Activated T-helper 2 cell treated with anti-CD3 and anti-CD28 coated beads, Interferon-gamma antibody, Interleukin-2, Interleukin-4, amounts not matched to agents 10 μg/mL and 5 μg/mL and 100 μg/mL, durations not matched to agents 14 hours and 24 hours and 36 hours (primary cell): ENCODE results near the gene DDX39A. TPM values are rescaled to one million over a fixed set of nuclear protein-coding genes. Genes with fewer than 3 reads are reported as not detected.
"Not testable (repeated sequence)": the region's sequence is repeated elsewhere in the genome, so short reads cannot be mapped to it uniquely, and the experiment has no call there.

ENCODE experiments used
- DNase-seq: peaks from one replicate; pipeline ENCODE4 v3.0.0; 2021; ENCODE audit warnings: low spot score
- H3K27ac Mint-ChIP-seq: one replicate; pipeline ENCODE4 v1.8.0; 2021; ENCODE audit warnings: mixed read lengths
- H3K27me3 Mint-ChIP-seq: one replicate; pipeline ENCODE4 v1.8.0; 2021; ENCODE audit warnings: low read depth, mixed read lengths
- H3K36me3 Mint-ChIP-seq: one replicate; pipeline ENCODE4 v1.8.0; 2021; ENCODE audit warnings: low read depth, mixed read lengths
- H3K4me1 Mint-ChIP-seq: one replicate; pipeline ENCODE4 v1.8.0; 2021; ENCODE audit warnings: low read depth, mixed read lengths
- H3K4me3 Mint-ChIP-seq: one replicate; pipeline ENCODE4 v1.8.0; 2021; ENCODE audit warnings: low read depth, mild to moderate bottlenecking, moderate library complexity, mixed read lengths
- H3K9me3 Mint-ChIP-seq: one replicate; pipeline ENCODE4 v1.8.0; 2021; ENCODE audit warnings: mixed read lengths
- intact Hi-C: fragments of 100-400 bp; cut with micrococcal nuclease; formaldehyde crosslinking; loops from one replicate; pipeline ENCODE4 v1.15.1; 2023
- total RNA-seq: library from RNA; stranded (reverse); gene quantifications from 2 replicates; pipeline ENCODE4 v1.2.3, GENCODE V29; 2022

DDX39A gene
- total RNA-seq, 1 donor from 2014 or later, result 268 TPM

GRCh38 chr19:14401468-14402195, 17.5 kb downstream of the DDX39A start:
- Mint-ChIP-seq H3K27me3 (no peaks in the 10 kb centered on the region), H3K9me3 (no peaks in the 10 kb centered on the region), H3K36me3 (peaks cover 58% of the 10 kb centered on the region), H3K27ac (no peak overlapping the region), H3K4me3 (no peak overlapping the region), H3K4me1 (peaks cover 2% of the 10 kb centered on the region)
- intact Hi-C loops, result no loop called here
- DNase-seq, result no peak

- peaks cover 2% of the 10 kb centered on the region for H3K4me1 Mint-ChIP-seq
- peaks cover 60% of the 10 kb centered on the region for H3K36me3 Mint-ChIP-seq
- H3K9me3 Mint-ChIP-seq, result no peaks in the 10 kb centered on the region
- no peak overlapping the region for H3K4me3 Mint-ChIP-seq
- H3K27ac Mint-ChIP-seq, result no peak overlapping the region
- H3K27me3 Mint-ChIP-seq, result no peaks in the 10 kb centered on the region
- intact Hi-C loops, result no loop called here
- DNase-seq, result no peak
These were observed 18.1 kb downstream of the DDX39A start for GRCh38 chr19:14400951-14401431.

DNA sequence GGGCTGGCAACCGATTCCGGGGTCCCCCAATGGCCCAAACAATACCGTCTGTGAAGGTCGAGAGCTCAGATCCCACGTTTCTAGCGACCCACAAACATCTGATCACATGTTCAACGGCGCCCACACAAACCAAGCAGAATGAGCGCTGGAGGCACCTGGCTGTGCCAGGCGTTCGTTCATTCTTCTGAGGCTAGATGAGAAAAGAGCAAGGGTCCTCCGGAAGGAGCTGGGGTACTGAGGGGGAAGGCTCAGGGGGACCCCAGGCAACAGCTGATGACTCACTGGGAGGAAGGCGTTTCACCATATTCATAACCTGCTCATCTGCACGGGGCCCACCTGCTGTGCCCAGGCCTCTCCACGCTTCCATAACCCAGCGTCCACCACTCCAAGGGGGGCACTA, 22.0 kb downstream of the DDX39A start:
- Mint-ChIP-seq H3K36me3 (peaks cover 68% of the 10 kb centered on the region), H3K27ac (peak overlapping the region; percentile 58)
- H3K9me3 Mint-ChIP-seq, H3K27me3 Mint-ChIP-seq, H3K4me3 Mint-ChIP-seq, H3K4me1 Mint-ChIP-seq, intact Hi-C loops, DNase-seq: not testable (repeated sequence)

DNA sequence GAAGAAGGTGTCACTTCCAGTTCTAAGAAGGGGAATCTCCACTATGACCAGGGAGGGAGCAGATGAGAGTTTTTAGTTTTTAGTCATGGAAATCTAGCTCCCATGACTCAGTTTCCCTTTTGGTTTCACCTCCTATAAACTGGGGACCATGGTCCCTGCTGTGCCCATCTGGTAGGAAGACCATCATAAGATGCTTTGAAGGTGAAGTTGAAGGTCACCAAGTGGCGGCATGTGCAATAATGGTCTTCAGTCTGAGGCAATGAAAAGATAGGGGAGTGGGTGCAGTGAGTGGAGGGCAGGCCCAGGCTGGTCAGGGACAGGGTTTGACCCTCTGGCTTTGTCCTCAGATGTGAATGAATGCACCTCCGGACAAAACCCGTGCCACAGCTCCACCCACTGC, 22.4 kb downstream of the DDX39A start:
- intact Hi-C loops, H3K4me3 Mint-ChIP-seq, H3K27ac Mint-ChIP-seq, DNase-seq, H3K27me3 Mint-ChIP-seq, H3K4me1 Mint-ChIP-seq, H3K9me3 Mint-ChIP-seq: not testable (repeated sequence)
- H3K36me3 Mint-ChIP-seq, result peaks cover 64% of the 10 kb centered on the region

GRCh38 chr19:14395710-14396336, 23.3 kb downstream of the DDX39A start:
- intact Hi-C loops, result no loop called here
- Mint-ChIP-seq H3K9me3 (no peaks in the 10 kb centered on the region), H3K4me3 (no peak overlapping the region), H3K36me3 (peaks cover 63% of the 10 kb centered on the region), H3K27ac (no peak overlapping the region), H3K27me3 (no peaks in the 10 kb centered on the region), H3K4me1 (peaks cover 2% of the 10 kb centered on the region)
- DNase-seq, result no peak

DNA sequence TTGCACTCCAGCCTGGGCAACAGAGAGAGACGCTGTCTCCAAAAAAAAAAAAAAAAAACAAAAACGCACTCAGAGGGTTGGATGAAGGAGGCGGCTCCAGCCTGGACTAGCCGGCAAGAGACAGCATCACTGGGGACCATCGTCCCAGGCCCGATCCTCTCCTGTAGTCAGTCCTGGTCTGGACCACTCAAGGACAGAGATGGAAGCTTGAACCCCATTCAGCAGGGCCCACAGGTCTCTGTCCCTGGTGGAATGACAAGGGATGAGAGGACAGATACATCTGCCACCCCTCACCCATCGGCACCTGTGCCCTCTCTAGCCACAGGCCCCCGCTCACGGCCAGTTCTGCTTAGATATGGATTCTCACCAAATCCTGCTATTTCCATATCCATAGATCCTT, 23.9 kb downstream of the DDX39A start:
- Mint-ChIP-seq H3K4me3 (no peak overlapping the region), H3K27me3 (no peaks in the 10 kb centered on the region), H3K27ac (no peak overlapping the region), H3K9me3 (no peaks in the 10 kb centered on the region), H3K36me3 (peaks cover 66% of the 10 kb centered on the region), H3K4me1 (peaks cover 3% of the 10 kb centered on the region)
- no peak for DNase-seq
- intact Hi-C loops, result no loop called here

DNA sequence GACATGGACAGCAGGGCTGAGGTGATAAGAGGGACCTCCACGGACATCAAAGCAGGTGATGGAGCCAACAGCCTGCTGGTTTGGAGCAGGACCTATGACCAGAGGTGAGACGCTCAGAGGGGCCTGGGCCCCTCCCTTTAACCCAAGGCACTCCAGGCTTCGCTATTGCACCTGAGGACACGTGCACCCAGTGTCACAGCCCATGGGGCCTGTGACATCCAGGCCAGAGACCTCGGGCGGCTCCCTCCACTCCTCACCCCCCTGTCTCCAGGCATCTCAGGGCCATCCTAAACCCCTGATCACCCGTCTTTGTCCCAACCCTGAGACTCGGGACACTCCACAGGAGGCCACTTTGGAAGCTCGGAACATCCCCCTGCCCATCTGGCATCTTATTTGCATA, 25.0 kb downstream of the DDX39A start:
- H3K27ac Mint-ChIP-seq, result no peak overlapping the region
- H3K4me3 Mint-ChIP-seq, result no peak overlapping the region
- intact Hi-C loops, result no loop called here
- peaks cover 73% of the 10 kb centered on the region for H3K36me3 Mint-ChIP-seq
- no peaks in the 10 kb centered on the region for H3K27me3 Mint-ChIP-seq
- peaks cover 3% of the 10 kb centered on the region for H3K4me1 Mint-ChIP-seq
- H3K9me3 Mint-ChIP-seq, result no peaks in the 10 kb centered on the region
- no peak for DNase-seq

DNA sequence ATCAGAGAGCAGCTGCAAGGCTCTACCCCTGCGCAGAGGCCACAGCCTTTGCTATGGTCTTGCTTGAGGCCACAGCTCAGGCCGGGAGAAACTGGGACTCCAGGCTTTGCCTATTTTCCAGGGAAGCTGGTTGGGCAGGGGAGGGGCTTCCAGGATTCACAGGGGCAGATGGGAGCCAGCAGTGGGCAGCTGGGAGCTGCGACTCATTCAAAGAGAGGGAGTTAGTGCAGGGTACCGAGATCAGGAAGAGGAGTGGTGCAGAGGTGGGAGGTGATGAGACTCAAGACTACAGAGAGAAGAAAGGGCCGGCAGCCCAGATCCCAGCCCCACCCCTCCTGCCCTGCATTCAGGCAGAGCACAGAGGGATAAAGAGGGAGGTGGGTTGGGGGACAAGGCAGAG, 25.8 kb downstream of the DDX39A start:
- Mint-ChIP-seq H3K4me1 (peaks cover 7% of the 10 kb centered on the region), H3K27me3 (no peaks in the 10 kb centered on the region), H3K36me3 (peaks cover 75% of the 10 kb centered on the region), H3K4me3 (no peak overlapping the region), H3K9me3 (no peaks in the 10 kb centered on the region), H3K27ac (no peak overlapping the region)
- intact Hi-C loops, result no loop called here
- no peak for DNase-seq

DNA sequence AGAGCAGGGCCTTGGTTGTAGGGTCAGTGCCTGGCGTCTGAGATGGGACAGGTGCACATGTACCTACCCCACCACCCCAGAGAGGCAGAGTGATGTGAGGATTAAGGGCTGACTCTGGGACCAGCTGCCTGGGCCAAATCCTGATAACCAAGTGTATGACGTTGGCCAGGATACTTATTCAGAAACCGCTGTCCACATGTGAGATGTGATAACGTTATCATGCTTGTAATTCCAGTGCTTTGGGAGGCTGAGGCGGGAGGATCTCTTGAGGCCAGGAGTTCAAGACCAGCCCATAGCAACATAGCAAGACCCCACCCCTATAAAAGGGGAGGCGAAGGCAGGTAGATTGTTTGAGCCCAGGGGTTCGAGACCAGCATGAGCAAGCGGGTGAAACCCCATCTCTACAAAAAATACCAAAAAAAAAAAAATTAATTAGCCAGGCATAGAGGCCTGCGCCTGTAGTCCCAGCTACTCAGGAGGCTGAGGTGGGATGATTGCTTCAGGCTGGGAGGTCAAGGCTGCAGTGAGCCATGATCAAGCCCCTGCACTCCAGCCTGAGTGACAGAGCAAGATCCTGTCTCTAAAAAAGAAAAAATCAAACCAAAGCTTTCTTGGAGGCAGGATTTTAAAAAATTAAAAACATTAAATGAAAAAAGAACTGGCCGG, 27.9 kb downstream of the DDX39A start:
- intact Hi-C loops, result no loop called here
- H3K4me3 Mint-ChIP-seq, result no peak overlapping the region
- H3K4me1 Mint-ChIP-seq, result peaks cover 7% of the 10 kb centered on the region
- peak overlapping the region; percentile 8 for H3K27ac Mint-ChIP-seq
- H3K36me3 Mint-ChIP-seq, result peaks cover 64% of the 10 kb centered on the region
- H3K9me3 Mint-ChIP-seq, result no peaks in the 10 kb centered on the region
- H3K27me3 Mint-ChIP-seq, result no peaks in the 10 kb centered on the region
- DNase-seq, result no peak

DNA sequence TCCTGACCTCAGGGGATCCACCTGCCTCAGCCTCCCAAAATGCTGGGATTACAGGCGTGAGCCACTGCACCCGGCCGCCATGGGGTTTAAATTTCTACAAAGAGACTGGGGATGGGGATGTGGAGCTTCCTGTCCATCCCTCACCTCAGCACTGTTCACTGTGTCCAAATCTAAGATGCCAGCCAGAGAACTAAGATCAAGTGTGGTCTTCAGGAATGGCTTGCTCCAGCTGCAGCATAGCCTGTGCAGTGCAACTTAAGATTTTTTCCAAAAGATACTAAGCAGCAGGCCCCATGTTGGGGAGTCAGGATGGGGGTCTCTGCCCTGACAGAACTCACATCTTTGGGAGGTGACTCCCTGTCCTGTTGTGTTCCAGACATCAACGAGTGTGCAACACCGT, 28.6 kb downstream of the DDX39A start:
- Mint-ChIP-seq H3K27ac (no peak overlapping the region), H3K4me3 (no peak overlapping the region), H3K9me3 (no peaks in the 10 kb centered on the region), H3K4me1 (peaks cover 7% of the 10 kb centered on the region), H3K36me3 (peaks cover 57% of the 10 kb centered on the region), H3K27me3 (no peaks in the 10 kb centered on the region)
- DNase-seq, result no peak
- intact Hi-C loops, result no loop called here

- H3K4me1 Mint-ChIP-seq, result peaks cover 20% of the 10 kb centered on the region
- peaks cover 50% of the 10 kb centered on the region for H3K36me3 Mint-ChIP-seq
- peak overlapping the region; percentile 97 for H3K4me3 Mint-ChIP-seq
- no peaks in the 10 kb centered on the region for H3K9me3 Mint-ChIP-seq
- no peak for DNase-seq
- H3K27me3 Mint-ChIP-seq, result no peaks in the 10 kb centered on the region
- peak overlapping the region; percentile 98 for H3K27ac Mint-ChIP-seq
- intact Hi-C loops, result loop anchor here (2.0 kb wide), 2 partner anchors 33 to 249 kb away; partner anchors contain the start of genes ASF1B and DDX39A
These were observed 33.6 kb downstream of the DDX39A start for GRCh38 chr19:14385492-14385891.

DNA sequence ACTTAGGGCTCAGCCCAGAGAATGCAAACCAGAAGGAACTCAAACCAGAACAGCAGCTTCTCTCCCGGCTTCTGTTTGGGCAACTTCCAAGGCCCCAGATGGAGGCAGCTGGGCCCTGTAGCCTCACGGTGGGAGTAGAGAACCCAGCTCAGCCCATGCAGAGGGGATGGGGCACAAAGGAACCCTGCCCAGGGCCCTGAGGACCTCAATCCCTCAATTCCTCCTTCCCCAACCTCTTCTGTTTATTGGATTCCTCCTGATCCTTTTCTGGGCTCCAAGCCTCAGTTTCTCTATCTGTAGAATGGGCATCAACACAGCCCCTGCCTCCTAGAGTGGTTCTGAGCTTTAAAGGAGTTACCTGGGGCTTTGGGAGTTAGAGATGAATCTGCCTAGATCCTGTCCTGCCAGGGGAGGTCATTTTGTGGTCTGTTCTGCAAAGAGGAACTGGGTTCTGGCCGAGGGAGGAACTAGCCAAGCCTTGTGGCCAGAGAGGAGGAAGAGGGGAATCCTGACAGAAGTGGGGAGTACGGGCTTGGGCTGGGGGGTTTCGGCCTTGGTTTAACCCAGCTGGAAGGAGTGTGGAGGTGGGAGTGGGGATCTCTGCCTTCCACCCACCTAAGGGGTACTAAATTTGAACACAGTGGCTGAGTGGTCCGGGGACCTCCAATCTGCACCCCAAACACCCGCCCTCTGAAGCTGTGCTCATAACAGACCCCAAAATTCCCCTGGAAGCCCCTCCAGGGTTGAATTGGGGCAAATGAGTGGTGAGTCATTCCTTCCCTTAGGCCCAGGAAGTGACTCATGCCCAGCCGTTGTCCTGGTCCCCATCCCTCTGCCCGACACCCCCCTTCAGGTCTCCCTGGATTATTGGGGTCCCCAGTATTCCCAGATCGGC, 35.2 kb downstream of the DDX39A start:
- peaks cover 41% of the 10 kb centered on the region for H3K36me3 Mint-ChIP-seq
- H3K4me1 Mint-ChIP-seq, result peaks cover 29% of the 10 kb centered on the region
- no peaks in the 10 kb centered on the region for H3K9me3 Mint-ChIP-seq
- peak overlapping the region; percentile 98 for H3K27ac Mint-ChIP-seq
- intact Hi-C loops, result loop anchor here (2.0 kb wide), 2 partner anchors 35 to 247 kb away; partner anchors contain the start of genes ASF1B and DDX39A
- DNase-seq, result peak; percentile 50
- peak overlapping the region; percentile 97 for H3K4me3 Mint-ChIP-seq
- H3K27me3 Mint-ChIP-seq, result no peaks in the 10 kb centered on the region
